GM18951 (cell line): ENCODE measurements around the gene ADAMTSL5.
"Not testable (repeated sequence)": the region's sequence is repeated elsewhere in the genome, so short reads cannot be mapped to it uniquely, and the experiment has no call there.

ENCODE experiments used
- POLR2A ChIP-seq: IDR thresholded peaks from 4 replicates; pipeline ENCODE4 v1.6.1; 2011; ENCODE audit warnings: mild to moderate bottlenecking; ENCODE audit not compliant: insufficient read length, insufficient read depth; ENCODE audit errors: extremely low read depth
- in situ Hi-C: fragments of 300-500 bp; cut with MboI; formaldehyde crosslinking; loops from one replicate; pipeline ENCODE4 v1.12.0; 2022; ENCODE audit warnings: low sequenced_read_pairs, mixed read lengths, inconsistent platforms; ENCODE audit not compliant: unreplicated experiment

ADAMTSL5 gene

GRCh38 chr19:1505012-1505411 is 7.8 kb downstream of the ADAMTSL5 start:
- TF ChIP-seq POLR2A, result no peak
- in situ Hi-C loops, result no loop called here

GRCh38 chr19:1503925-1504773 is 8.7 kb downstream of the ADAMTSL5 start:
- no peak for TF ChIP-seq POLR2A
- in situ Hi-C loops, result no loop called here

GRCh38 chr19:1503089-1503924 is 9.5 kb downstream of the ADAMTSL5 start:
- in situ Hi-C loops, result no loop called here
- no peak for TF ChIP-seq POLR2A

- TF ChIP-seq POLR2A, result no peak
- in situ Hi-C loops, result no loop called here
Measured at GRCh38 chr19:1502433-1503088, 10.3 kb downstream of the ADAMTSL5 start.

- no peak for TF ChIP-seq POLR2A
Measured at GRCh38 chr19:1501200-1501595, 11.6 kb downstream of the ADAMTSL5 start.

GRCh38 chr19:1499231-1499630 is 13.6 kb downstream of the ADAMTSL5 start:
- in situ Hi-C loops, result not testable (repeated sequence)

More at GRCh38 chr19:1501200-1501595, 11.6 kb downstream of the ADAMTSL5 start:
- in situ Hi-C loops, result no loop called here

- in situ Hi-C loops, result no loop called here
Measured at GRCh38 chr19:1497578-1498235, 15.1 kb downstream of the ADAMTSL5 start.

GRCh38 chr19:1496714-1497577 is 15.9 kb downstream of the ADAMTSL5 start:
- no peak for TF ChIP-seq POLR2A
- in situ Hi-C loops, result no loop called here

More at GRCh38 chr19:1497578-1498235, 15.1 kb downstream of the ADAMTSL5 start:
- TF ChIP-seq POLR2A, result no peak

GRCh38 chr19:1495799-1496713 is 16.8 kb downstream of the ADAMTSL5 start:
- TF ChIP-seq POLR2A, result no peak
- in situ Hi-C loops, result no loop called here

GRCh38 chr19:1495051-1495798 is 17.6 kb downstream of the ADAMTSL5 start:
- in situ Hi-C loops, result no loop called here
- no peak for TF ChIP-seq POLR2A
